Measurements from ENCODE around the gene ADGRG3. TPM values are rescaled to one million over a fixed set of nuclear protein-coding genes. Genes with fewer than 3 reads are reported as not detected.
A peak's percentile ranks its signal among the peaks of the same experiment; 100 is the strongest.

The ADGRG3 gene
- total and polyA plus RNA-seq, 9 of the 15 experiments (the other 6 are each of a cell fraction or from before 2014, with no cell fraction given) = 0.09 to 0.52 (median 0.14) TPM; not detected in 3

DNA sequence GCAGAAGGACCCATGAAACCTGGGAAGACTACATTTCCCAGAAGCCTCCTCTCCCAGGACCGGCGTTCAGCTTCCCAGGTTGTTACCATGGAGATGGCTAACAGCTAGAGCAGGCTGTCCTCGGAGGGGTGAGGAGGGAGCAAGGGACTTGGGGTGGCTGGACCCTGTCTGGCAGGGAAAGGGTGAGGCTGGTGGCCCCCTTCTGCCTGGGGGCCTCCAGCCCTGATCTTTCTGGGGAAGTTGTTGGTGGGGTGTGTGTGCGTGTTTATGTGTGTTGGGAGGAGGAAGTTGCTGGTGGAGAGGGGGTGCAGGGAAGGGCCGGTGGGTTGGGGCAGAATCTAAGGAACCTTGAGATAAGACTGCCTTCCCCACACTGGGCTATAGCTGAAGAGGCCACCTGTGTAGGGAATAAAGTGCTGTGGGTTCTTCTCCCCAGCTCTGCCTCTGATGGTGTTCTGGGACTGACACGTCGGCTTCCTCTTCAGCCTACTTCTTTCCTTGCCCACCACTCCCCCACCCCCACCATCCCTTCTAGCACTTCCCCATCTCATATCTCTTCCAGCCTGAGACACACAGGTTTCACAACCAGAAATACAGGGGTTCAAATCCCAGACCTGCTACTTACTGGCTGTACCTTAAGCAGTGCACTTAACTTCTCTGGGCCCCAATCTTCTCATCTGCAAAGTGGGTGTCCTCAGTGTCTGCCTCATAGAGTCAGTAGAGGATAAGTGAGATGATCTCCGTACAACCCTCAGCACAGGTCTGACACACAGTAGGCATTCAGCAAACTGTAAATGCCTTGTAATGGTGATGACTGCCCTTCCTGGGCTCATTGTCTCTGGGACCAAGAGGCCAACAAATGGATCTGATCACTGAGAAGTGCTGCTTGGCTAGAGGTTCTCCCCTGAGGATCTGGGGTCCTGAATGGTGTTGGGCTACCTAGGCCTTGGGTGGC lies 26.9 kb downstream of the ADGRG3 start, which contains the start of gene DRC7 (continued):
- TF ChIP-seq ZNF24 (IDR thresholded peaks at IDR 0.05) = no peak
- TF ChIP-seq LARP7 (IDR thresholded peaks at IDR 0.05) = peak; percentile 61; the same call in 1 of the 2 replicates
- peak; percentile 95 for TF ChIP-seq ZKSCAN1 (IDR thresholded peaks at IDR 0.05; ENCODE audit: low read depth, low read length)
- peak; percentile 51 to 71 for TF ChIP-seq MAZ (CRISPR knock-in tag; conservative IDR thresholded peaks at IDR 0.05 in 1 of 2, IDR thresholded peaks at IDR 0.05 in 1 of 2)
- TF ChIP-seq MED1 (CRISPR knock-in tag; IDR thresholded peaks at IDR 0.05; ENCODE audit: borderline replicate concordance) = no peak
- no peak for TF ChIP-seq ZNF384 (IDR thresholded peaks at IDR 0.05; ENCODE audit: low read depth, low read length)
- TF ChIP-seq SMARCA4 (IDR thresholded peaks at IDR 0.05) = peak; percentile 58; the same call in 1 of the 2 replicates
- TF ChIP-seq, protein P1, sequence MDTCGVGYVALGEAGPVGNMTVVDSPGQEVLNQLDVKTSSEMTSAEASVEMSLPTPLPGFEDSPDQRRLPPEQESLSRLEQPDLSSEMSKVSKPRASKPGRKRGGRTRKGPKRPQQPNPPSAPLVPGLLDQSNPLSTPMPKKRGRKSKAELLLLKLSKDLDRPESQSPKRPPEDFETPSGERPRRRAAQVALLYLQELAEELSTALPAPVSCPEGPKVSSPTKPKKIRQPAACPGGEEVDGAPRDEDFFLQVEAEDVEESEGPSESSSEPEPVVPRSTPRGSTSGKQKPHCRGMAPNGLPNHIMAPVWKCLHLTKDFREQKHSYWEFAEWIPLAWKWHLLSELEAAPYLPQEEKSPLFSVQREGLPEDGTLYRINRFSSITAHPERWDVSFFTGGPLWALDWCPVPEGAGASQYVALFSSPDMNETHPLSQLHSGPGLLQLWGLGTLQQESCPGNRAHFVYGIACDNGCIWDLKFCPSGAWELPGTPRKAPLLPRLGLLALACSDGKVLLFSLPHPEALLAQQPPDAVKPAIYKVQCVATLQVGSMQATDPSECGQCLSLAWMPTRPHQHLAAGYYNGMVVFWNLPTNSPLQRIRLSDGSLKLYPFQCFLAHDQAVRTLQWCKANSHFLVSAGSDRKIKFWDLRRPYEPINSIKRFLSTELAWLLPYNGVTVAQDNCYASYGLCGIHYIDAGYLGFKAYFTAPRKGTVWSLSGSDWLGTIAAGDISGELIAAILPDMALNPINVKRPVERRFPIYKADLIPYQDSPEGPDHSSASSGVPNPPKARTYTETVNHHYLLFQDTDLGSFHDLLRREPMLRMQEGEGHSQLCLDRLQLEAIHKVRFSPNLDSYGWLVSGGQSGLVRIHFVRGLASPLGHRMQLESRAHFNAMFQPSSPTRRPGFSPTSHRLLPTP (IDR thresholded peaks at IDR 0.05; ENCODE audit: borderline replicate concordance, extremely low read depth, insufficient read length) = peak; percentile 52
- peak; percentile 57; the same call in 1 of the 2 replicates for TF ChIP-seq TOE1 (IDR thresholded peaks at IDR 0.05; ENCODE audit: borderline replicate concordance)
- TF ChIP-seq TOE1 (CRISPR knock-in tag; IDR thresholded peaks at IDR 0.05; ENCODE audit: borderline replicate concordance, low read depth) = no peak
- peak in 1 of 3 experiments; percentile 46 for TF ChIP-seq YY1 (IDR thresholded peaks at IDR 0.05; ENCODE audit: borderline replicate concordance in 1 of 3, control insufficient read depth in 1 of 3, extremely low read depth in 1 of 3, insufficient read depth in 3 of 3, insufficient read length in 1 of 3, insufficient replicate concordance in 2 of 3, low read depth in 1 of 3, low read length in 2 of 3)
- no peak for TF ChIP-seq BRF1 (IDR thresholded peaks at IDR 0.05; ENCODE audit: borderline replicate concordance, extremely low read depth, insufficient read length)
- no peak for TF ChIP-seq ZC3H8 (IDR thresholded peaks at IDR 0.05)
- TF ChIP-seq MCM7 (IDR thresholded peaks at IDR 0.05) = no peak
- TF ChIP-seq ZNF551 (CRISPR knock-in tag; IDR thresholded peaks at IDR 0.05) = no peak
- no peak for TF ChIP-seq ZNF57 (CRISPR knock-in tag; IDR thresholded peaks at IDR 0.05)
- 0 out of 2 replicates have a peak, but pooled peaks have one; percentile 27 for TF ChIP-seq ATF7 (IDR thresholded peaks at IDR 0.05)
- TF ChIP-seq, protein P2, sequence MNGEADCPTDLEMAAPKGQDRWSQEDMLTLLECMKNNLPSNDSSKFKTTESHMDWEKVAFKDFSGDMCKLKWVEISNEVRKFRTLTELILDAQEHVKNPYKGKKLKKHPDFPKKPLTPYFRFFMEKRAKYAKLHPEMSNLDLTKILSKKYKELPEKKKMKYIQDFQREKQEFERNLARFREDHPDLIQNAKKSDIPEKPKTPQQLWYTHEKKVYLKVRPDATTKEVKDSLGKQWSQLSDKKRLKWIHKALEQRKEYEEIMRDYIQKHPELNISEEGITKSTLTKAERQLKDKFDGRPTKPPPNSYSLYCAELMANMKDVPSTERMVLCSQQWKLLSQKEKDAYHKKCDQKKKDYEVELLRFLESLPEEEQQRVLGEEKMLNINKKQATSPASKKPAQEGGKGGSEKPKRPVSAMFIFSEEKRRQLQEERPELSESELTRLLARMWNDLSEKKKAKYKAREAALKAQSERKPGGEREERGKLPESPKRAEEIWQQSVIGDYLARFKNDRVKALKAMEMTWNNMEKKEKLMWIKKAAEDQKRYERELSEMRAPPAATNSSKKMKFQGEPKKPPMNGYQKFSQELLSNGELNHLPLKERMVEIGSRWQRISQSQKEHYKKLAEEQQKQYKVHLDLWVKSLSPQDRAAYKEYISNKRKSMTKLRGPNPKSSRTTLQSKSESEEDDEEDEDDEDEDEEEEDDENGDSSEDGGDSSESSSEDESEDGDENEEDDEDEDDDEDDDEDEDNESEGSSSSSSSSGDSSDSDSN (IDR thresholded peaks at IDR 0.05; ENCODE audit: borderline replicate concordance in 1 of 2, low read depth in 2 of 2, low read length in 2 of 2) = 0 out of 4 replicates have a peak, but pooled peaks of 1 of the 2 experiments have one; percentile 14
- TF ChIP-seq, protein P3, sequence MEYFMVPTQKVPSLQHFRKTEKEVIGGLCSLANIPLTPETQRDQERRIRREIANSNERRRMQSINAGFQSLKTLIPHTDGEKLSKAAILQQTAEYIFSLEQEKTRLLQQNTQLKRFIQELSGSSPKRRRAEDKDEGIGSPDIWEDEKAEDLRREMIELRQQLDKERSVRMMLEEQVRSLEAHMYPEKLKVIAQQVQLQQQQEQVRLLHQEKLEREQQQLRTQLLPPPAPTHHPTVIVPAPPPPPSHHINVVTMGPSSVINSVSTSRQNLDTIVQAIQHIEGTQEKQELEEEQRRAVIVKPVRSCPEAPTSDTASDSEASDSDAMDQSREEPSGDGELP (CRISPR knock-in tag; IDR thresholded peaks at IDR 0.05; ENCODE audit: borderline replicate concordance) = peak; percentile 34; the same call in 1 of the 2 replicates
- TF ChIP-seq POLR2B (IDR thresholded peaks at IDR 0.05; ENCODE audit: low read depth, partially characterized antibody) = no peak
- no peak for TF ChIP-seq NEUROD1 (IDR thresholded peaks at IDR 0.05; ENCODE audit: borderline replicate concordance, low read depth, low read length, partially characterized antibody)
